SK-MEL-5 (cell line): ENCODE results near the gene TUBGCP3. TPM values are rescaled to one million over a fixed set of nuclear protein-coding genes. Genes with fewer than 3 reads are reported as not detected.

Source experiments
- DNase-seq: peaks from one replicate; pipeline ENCODE4 v3.0.0-alpha.2; 2016; ENCODE audit warnings: low read depth, low spot score
- in situ Hi-C: cut with HindIII; loops from 2 replicates; pipeline ENCODE4 v1.10.0; 2016; ENCODE audit warnings: low sequenced_read_pairs, high pct_unique_total_duplicates, low pct_unique_long_range_greater_than_20kb
- total RNA-seq: library from RNA; depleted of rRNA; stranded (reverse); fragments of >200 nt; shearing (Covaris generic); gene quantifications from 2 replicates; pipeline ENCODE4 v1.2.3, GENCODE V29; 2014

Gene TUBGCP3
- total RNA-seq, 1 experiment from 2014 or later: 17.1 TPM

DNA sequence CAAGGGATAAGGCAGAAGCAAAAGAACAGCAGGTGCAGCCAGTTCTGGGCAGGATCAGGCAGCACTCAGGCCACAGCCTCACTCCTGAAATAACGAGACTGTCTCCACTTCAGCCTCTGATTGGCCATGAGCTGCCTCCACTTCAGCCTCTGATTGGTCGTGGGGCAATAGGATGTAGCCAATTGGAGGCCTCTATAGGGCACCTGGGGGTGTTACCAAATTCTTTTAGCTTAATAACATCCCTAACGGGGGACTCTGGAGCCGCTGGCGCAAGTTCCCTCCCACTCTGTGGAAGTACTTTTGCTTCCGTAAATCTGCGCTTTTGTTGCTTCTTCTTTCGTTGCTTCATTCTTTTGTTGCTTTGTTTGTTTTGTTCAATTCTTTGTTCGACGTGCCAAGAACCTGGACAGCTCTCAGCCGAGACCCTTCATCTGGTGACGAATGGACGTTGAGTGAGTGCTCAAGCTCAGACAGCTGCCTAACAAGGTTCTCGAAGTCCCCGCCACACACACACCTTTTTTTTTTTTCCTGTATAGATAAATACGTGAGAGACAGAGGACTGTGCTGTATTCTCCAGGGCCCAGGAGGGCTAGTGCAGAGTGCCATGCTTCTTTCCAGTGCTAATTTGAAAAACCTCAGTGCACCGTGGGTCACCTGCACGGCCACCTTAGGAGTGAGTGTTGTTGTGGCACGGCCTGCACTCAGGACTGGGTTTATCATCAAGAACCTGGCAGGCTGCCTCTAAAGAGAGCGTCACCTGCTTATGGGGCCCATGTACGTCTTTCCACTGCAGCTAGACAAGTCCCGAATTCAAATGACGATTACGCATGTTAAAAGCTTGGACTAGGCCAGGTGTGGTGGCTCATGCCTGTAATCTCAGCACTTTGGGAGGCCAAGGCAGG lies 32.0 kb upstream of the TUBGCP3 start:
- peak; percentile 21 for DNase-seq
- in situ Hi-C loops: no loop called here

- in situ Hi-C loops: no loop called here
Measured at GRCh38 chr13:112618501-112618900, 30.5 kb upstream of the TUBGCP3 start.

DNA sequence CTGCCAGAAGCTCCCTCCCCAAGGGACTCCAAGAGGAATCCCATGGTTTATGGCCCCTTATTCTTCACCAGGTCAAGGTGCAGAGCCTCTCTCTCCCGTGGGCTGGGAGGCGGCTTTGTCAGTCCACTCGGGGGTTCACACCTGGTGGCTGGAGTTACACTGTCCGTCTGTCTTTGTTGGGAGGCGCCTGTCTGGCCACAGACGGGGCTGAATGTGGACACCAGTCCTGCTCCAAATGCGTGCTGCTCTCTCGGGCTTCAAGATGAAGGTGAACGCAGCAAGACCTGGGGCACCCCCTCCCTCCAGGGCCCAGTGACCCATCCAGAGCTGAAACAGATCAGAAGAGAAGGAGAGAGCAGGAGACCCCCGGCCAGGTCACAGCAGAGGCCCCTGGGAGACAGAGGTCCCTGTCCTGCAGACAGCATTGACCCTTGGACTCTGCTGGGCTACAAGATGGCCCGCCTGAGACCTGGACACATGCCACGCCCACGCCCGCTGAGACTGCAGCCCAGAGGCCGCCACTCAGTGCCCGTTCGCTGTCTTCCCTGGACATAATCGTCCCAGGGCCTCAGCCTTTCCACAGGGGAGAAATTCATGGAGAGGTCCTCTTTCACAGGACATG lies 29.9 kb upstream of the TUBGCP3 start:
- DNase-seq: no peak
- in situ Hi-C loops: no loop called here

More at GRCh38 chr13:112618501-112618900, 30.5 kb upstream of the TUBGCP3 start:
- DNase-seq: no peak

- DNase-seq: peak; percentile 75
- in situ Hi-C loops: no loop called here
Measured at GRCh38 chr13:112616586-112617362, 28.8 kb upstream of the TUBGCP3 start.

- in situ Hi-C loops: no loop called here
- no peak for DNase-seq
Measured at GRCh38 chr13:112615391-112615790, 27.4 kb upstream of the TUBGCP3 start.

- in situ Hi-C loops: no loop called here
- no peak for DNase-seq
Measured at GRCh38 chr13:112614835-112615234, 26.9 kb upstream of the TUBGCP3 start.

GRCh38 chr13:112608212-112608611 lies 20.3 kb upstream of the TUBGCP3 start:
- DNase-seq: no peak
- in situ Hi-C loops: no loop called here

GRCh38 chr13:112606109-112607001 lies 18.4 kb upstream of the TUBGCP3 start:
- in situ Hi-C loops: no loop called here

DNA sequence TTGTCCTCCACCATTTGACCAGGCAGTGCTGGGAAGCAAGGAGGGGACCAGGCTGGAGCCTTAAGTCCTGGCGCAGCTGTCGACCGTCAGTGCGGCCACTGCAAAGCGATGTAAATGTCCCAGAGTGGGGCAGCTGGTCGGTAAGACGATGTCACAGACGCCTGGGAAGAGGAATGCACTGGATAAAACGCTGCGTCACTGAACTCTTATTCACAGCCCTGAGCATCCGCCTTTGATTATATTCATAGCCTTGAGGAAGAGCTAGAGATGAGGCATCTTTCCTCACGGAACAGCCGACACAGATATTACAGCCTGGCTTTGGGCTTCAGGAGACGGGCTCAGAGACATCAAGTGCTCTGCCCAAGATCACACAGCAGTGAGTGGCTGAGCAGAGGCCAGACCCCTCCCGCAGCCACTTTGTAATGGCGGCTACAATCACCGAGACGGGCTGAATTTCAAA lies 17.6 kb upstream of the TUBGCP3 start:
- in situ Hi-C loops: no loop called here
- no peak for DNase-seq

More at GRCh38 chr13:112606109-112607001, 18.4 kb upstream of the TUBGCP3 start:
- DNase-seq: peak; percentile 85

GRCh38 chr13:112603641-112604225 lies 15.8 kb upstream of the TUBGCP3 start:
- in situ Hi-C loops: no loop called here
- no peak for DNase-seq

- DNase-seq: no peak
- in situ Hi-C loops: no loop called here
Measured at GRCh38 chr13:112602189-112602588, 14.2 kb upstream of the TUBGCP3 start.

GRCh38 chr13:112601371-112601770 lies 13.4 kb upstream of the TUBGCP3 start:
- DNase-seq: no peak
- in situ Hi-C loops: no loop called here

DNA sequence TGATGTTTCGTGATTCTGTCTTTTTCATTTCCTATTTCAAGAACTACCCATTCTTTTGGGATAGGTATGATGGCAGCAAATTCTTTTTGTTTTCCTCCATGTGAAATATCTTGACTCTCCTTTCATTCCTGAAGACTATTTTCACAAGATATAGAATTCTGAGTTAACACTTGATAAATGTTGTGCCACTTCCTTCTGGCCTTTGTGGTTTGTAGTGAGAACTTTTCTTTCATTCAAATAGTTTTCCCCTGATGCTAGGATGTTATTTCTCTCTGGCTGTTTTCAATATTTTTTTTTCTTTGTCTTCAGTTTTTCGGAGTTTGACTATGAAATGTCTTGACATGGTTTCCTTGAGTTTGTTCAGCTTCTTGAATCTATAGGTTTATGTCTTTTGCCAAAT lies 8.3 kb upstream of the TUBGCP3 start:
- in situ Hi-C loops: no loop called here

GRCh38 chr13:112592647-112593046 lies 4.7 kb upstream of the TUBGCP3 start:
- in situ Hi-C loops: no loop called here
- no peak for DNase-seq

More for the DNA sequence above, 8.3 kb upstream of the TUBGCP3 start:
- no peak for DNase-seq

- in situ Hi-C loops: no loop called here
- DNase-seq: no peak
Measured at GRCh38 chr13:112592181-112592580, 4.2 kb upstream of the TUBGCP3 start.

GRCh38 chr13:112588490-112589297 lies 741 bp upstream of the TUBGCP3 start:
- in situ Hi-C loops: no loop called here
- no peak for DNase-seq
